ENCODE measurements around the gene FAM186B.

The FAM186B gene

DNA sequence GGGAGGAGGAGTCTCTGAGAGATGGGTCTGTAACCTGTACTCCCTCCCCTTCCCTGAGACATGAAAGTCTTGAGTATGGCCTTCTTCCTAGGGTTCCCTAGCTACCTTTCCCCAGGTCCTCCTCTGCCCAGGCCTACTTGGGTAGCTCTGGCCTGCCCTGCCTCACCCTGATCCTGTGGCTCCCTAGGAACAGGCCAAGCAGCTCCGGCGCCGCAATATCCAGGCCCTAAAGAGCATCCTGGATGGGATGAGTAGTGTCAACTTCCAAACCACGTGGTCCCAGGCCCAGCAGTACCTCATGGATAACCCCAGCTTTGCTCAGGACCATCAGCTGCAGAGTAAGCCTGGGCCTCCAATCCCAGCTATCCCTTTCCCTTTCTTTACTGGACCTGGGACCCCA lies 30.2 kb upstream of the FAM186B start:
- DNase-seq (ENCODE audit: low read depth), result no peak
- H3K4me3 ChIP-seq (ENCODE audit: control insufficient read depth, low read depth, low read length), result no peak overlapping the region
- TF ChIP-seq, protein P1, sequence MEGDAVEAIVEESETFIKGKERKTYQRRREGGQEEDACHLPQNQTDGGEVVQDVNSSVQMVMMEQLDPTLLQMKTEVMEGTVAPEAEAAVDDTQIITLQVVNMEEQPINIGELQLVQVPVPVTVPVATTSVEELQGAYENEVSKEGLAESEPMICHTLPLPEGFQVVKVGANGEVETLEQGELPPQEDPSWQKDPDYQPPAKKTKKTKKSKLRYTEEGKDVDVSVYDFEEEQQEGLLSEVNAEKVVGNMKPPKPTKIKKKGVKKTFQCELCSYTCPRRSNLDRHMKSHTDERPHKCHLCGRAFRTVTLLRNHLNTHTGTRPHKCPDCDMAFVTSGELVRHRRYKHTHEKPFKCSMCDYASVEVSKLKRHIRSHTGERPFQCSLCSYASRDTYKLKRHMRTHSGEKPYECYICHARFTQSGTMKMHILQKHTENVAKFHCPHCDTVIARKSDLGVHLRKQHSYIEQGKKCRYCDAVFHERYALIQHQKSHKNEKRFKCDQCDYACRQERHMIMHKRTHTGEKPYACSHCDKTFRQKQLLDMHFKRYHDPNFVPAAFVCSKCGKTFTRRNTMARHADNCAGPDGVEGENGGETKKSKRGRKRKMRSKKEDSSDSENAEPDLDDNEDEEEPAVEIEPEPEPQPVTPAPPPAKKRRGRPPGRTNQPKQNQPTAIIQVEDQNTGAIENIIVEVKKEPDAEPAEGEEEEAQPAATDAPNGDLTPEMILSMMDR (IDR thresholded peaks at IDR 0.05; ENCODE audit: control insufficient read depth, insufficient read depth, low read depth, low read length, missing control alignments), result no peak

DNA sequence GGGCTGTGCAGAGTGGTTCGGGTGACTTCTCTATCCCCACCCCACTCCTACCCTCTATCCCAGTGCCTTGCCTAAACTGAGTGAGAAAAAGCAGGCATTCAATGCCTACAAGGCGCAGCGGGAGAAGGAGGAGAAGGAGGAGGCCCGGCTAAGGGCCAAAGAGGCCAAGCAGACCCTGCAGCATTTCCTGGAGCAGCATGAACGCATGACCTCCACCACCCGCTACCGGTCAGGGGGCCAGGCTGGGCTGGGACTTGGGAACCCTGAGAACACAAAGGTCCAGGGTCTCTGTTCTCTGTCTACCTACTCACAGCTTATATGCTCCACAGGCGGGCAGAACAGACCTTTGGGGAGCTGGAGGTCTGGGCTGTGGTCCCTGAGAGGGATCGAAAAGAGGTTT lies 29.6 kb upstream of the FAM186B start:
- TF ChIP-seq, protein P1 (IDR thresholded peaks at IDR 0.05; ENCODE audit: control insufficient read depth, insufficient read depth, low read depth, low read length, missing control alignments), result no peak
- H3K4me3 ChIP-seq (ENCODE audit: control insufficient read depth, low read depth, low read length), result no peak overlapping the region
- no peak for DNase-seq (ENCODE audit: low read depth)

DNA sequence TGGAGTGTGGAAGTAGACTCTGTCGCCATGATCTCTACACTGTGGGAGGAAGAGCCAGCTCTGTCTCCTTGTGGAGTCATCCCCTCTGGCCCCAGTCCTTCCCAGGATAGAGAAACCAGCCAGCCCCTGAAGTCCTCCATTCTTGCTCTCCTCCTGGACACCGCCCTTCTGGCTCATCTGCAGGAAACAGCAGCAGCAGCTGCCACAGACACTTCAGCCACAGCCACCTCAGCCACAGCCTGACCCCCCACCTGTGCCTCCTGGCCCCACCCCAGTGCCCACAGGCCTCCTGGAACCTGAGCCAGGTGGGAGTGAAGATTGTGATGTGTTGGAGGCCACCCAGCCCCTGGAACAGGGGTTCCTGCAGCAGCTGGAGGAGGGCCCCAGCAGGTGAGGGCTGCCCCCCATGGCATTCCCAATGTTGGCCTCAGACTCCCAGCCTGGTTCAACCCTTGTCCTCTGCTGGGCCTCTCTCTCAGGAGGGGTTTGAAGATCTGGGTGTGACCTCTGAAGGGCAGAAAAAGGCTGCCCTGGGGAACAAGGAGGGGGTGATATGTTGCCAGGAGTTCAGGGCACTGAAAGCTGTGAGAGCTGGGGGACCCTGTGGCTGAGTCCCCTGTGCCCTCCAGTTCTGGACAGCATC lies 28.4 kb upstream of the FAM186B start:
- no peak for DNase-seq (ENCODE audit: low read depth)
- TF ChIP-seq, protein P1 (IDR thresholded peaks at IDR 0.05; ENCODE audit: control insufficient read depth, insufficient read depth, low read depth, low read length, missing control alignments), result no peak
- H3K4me3 ChIP-seq (ENCODE audit: control insufficient read depth, low read depth, low read length), result no peak overlapping the region

DNA sequence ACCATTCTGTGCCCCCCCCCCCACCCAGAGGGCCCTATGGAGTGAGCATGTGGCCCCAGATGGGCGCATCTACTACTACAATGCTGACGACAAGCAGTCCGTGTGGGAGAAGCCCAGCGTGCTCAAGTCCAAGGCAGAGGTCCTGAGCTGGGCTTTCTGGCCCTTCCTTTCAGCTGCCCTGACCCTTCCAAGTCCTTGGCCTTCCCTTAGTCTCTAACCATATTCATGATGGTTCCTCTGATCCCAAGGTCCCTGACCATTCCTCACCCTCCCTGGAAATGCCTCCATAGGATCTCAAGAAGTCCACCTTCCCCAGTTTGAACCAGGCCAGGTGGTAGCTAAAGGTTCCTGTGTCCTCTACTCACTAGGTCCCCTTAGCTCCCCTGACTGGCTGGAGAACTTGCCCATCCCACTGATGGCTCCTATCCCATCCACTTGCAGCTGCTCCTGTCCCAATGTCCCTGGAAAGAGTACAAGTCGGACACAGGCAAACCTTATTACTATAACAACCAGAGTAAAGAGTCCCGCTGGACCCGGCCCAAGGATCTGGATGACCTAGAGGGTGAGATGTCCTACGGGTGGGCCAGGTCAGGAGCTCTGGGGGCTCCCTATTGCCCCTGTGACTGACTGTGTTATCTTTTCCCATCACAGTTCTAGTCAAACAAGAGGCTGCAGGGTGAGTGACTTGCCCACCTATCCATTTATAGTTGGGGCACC lies 27.7 kb upstream of the FAM186B start:
- TF ChIP-seq, protein P1 (IDR thresholded peaks at IDR 0.05; ENCODE audit: control insufficient read depth, insufficient read depth, low read depth, low read length, missing control alignments), result no peak
- DNase-seq (ENCODE audit: low read depth), result no peak
- no peak overlapping the region for H3K4me3 ChIP-seq (ENCODE audit: control insufficient read depth, low read depth, low read length)

DNA sequence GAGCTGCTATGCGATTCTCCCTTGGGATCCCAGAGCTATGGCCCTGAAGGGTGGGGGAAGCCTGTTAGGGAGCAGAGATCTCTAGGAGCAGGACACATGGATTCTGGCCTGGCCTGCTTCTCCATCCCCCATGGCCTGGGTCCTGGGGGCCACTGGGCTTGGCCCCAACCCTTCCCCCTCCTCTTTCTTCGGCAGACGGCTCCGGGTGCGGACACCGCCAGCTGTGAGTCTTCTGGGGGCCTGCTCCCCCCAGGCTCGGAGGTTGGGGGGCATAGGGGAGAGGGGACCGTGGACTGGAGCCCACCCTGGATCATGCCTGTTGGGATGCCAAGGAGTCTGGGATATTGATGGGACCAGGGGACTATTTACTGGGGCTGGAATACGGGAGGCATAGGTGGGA lies 27.0 kb upstream of the FAM186B start:
- TF ChIP-seq, protein P1 (IDR thresholded peaks at IDR 0.05; ENCODE audit: control insufficient read depth, insufficient read depth, low read depth, low read length, missing control alignments), result no peak
- no peak overlapping the region for H3K4me3 ChIP-seq (ENCODE audit: control insufficient read depth, low read depth, low read length)
- no peak for DNase-seq (ENCODE audit: low read depth)

DNA sequence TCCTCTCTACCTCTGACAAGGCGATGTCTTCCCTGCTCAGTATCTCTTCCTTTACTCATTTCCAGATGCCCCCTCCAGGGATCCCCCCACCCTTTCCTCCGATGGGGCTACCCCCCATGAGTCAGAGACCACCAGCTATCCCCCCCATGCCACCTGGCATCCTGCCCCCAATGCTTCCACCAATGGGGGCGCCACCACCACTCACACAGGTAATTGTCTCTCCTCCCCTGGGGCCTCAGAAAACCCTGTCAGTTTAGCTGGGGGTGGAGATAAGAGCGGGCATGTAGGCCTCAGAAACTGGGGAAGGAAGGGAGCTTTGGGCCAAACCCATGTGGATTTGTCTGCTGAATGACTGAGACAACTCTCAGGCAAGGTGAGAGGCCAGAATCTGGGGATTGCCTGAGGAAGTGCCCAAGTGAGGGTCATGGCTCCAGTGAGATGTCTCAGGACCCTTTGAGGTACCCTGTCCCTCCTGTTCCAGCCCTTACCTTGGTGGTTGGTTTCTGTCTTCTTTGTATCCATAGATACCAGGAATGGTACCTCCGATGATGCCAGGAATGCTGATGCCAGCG lies 26.0 kb upstream of the FAM186B start:
- DNase-seq (ENCODE audit: low read depth), result no peak
- TF ChIP-seq, protein P1 (IDR thresholded peaks at IDR 0.05; ENCODE audit: control insufficient read depth, insufficient read depth, low read depth, low read length, missing control alignments), result no peak
- H3K4me3 ChIP-seq (ENCODE audit: control insufficient read depth, low read depth, low read length), result no peak overlapping the region

Data from AG09309 (cell line).